HG03520 (cell line): Measurements from ENCODE around the gene TMPRSS9.
"Not testable (repeated sequence)": the region's sequence is repeated elsewhere in the genome, so short reads cannot be mapped to it uniquely, and the experiment has no call there.

Source experiments
- ATAC-seq: cut with Tn5 transposase; IDR thresholded peaks from one replicate; pipeline ENCODE4 v1.9.1; 2021; ENCODE audit warnings: mild to moderate bottlenecking, moderate library complexity; ENCODE audit not compliant: unreplicated experiment

TMPRSS9 gene

DNA sequence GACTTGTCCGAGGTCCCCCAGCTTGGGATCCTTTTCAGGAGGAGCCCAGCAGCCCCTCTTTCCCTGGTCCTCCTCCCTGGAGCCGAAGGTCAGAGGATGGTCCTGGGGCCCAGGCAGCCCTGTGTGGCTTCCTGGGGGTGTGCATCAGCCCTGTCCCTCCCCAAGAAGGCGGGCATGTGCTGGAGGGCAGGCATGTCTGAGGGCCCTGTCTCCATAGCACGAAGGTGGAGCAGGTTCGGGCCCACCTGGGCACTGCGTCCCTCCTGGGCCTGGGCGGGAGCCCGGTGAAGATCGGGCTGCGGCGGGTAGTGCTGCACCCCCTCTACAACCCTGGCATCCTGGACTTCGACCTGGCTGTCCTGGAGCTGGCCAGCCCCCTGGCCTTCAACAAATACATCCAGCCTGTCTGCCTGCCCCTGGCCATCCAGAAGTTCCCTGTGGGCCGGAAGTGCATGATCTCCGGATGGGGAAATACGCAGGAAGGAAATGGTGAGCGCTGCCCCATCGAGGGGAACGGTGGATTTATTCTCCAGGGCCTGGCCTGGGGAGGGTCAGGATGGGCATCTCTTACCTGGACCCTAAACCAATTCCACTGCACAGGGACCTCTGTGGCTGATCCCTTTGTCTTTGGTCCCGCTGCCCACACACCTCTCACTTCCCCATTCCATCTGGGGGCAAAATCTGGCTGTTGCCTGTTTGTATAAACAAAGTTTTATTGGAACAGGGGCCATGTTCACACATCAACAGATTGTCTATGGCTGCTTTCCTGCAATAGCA is 56.4 kb downstream of the TMPRSS9 start:
- ATAC-seq = no peak

GRCh38 chr19:2417436-2417835 is 57.4 kb downstream of the TMPRSS9 start:
- not testable (repeated sequence) for ATAC-seq

DNA sequence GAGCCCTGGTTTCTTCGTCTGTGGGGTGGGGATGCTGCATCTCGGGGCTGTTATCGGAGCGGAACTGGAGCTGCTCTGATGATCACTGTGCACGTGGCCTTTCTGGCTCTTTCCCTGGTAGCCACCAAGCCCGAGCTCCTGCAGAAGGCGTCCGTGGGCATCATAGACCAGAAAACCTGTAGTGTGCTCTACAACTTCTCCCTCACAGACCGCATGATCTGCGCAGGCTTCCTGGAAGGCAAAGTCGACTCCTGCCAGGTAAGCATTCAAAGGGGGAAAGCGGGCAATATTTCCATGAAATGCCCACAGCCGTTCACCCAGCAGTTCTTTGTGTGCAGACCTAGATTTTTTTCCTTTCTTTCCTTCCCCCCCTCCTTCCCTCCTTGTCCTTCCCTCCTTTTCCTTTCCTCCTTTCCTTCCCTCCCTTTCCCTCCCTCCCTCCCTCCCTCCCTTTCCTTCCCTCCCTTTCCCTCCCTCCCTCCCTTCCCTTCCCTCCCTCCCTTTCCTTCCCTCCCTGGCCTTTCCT is 57.9 kb downstream of the TMPRSS9 start:
- no peak for ATAC-seq

DNA sequence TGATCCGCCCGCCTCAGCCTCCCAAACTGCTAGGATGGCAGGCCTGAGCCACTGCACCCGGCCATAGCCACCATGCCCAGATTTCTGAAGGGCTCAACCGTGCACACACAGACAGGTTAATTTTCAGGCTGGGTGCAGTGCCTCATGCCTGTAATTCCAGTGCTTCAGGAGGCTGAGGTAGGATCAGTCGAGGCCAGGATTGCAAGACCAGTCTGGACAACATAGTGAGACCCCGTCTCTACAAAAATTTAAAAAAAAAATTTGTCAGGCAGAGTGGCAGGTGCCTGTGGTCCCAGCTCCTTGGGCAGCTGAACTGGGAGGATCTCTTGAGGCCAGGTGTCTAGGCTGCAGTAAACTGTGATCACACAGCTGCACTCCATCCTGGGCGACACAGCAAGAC is 59.7 kb downstream of the TMPRSS9 start:
- no peak for ATAC-seq

DNA sequence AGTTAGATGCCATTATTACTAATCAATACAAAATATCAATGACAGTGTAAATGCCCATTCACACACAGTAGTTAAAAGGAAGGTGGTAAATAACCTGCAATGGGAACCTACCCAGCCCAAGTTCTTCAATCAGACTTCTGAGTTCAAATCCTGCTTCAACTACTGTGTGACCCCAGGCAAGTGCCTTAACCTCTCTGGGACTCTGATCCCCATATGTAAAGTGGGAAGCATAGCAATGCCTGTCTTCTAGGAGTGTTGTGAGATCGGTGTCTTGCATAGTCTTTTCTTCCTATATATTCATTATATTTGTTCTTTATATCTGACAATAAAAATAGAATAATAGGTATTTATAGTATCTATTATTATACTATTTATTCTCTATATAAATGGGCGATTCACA is 60.4 kb downstream of the TMPRSS9 start:
- no peak for ATAC-seq

DNA sequence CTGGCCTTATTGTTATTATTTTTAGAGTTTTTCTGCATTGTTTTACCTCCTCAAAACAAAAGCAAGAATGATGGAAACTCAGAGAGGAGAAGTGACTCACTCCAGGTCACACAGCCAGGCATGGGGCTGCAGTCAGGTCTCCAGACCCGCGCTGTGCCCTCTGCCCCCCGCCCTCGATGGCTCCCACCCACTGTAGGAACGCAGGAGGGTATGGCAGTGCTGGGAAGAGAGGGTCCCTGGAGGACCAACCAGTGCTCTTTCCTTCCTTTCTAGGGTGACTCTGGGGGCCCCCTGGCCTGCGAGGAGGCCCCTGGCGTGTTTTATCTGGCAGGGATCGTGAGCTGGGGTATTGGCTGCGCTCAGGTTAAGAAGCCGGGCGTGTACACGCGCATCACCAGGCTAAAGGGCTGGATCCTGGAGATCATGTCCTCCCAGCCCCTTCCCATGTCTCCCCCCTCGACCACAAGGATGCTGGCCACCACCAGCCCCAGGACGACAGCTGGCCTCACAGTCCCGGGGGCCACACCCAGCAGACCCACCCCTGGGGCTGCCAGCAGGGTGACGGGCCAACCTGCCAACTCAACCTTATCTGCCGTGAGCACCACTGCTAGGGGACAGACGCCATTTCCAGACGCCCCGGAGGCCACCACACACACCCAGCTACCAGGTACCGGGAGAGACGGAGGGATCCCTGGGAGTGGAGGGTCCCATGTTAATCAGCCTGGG is 61.7 kb downstream of the TMPRSS9 start:
- no peak for ATAC-seq

- no peak for ATAC-seq
These were observed 63.2 kb downstream of the TMPRSS9 start for GRCh38 chr19:2423071-2423914.

DNA sequence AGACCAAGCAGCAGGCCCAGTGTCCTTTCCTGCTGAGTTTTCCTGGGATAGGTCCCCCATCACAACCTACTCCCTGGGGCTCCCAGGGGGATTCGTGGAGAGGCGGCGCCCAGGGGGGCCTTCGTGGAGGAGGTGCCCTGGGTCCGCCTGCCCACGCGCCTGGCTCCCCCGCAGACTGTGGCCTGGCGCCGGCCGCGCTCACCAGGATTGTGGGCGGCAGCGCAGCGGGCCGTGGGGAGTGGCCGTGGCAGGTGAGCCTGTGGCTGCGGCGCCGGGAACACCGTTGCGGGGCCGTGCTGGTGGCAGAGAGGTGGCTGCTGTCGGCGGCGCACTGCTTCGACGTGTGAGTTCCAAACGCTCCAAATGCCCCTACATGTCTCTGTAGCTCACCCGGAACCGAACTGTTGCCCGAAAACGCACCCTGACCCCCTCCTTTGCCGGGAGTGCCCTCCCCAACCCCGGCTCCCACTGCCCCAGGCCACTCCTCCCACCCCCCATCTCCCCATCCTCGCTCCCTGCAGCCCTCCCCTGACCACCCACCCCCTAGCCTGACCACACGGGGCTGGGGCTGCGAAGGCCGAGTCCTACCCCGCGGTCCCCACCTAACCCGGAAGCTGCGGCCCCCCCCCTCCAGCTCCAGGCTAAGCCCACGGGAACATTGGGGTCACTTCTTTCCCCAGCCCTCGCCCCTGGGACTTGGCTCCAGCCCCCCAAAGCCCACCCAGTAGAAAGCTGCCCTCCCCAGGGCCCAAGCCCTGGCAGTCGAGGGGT is 64.0 kb downstream of the TMPRSS9 start:
- no peak for ATAC-seq

- no peak for ATAC-seq
These were observed 64.9 kb downstream of the TMPRSS9 start for GRCh38 chr19:2424686-2425621.

DNA sequence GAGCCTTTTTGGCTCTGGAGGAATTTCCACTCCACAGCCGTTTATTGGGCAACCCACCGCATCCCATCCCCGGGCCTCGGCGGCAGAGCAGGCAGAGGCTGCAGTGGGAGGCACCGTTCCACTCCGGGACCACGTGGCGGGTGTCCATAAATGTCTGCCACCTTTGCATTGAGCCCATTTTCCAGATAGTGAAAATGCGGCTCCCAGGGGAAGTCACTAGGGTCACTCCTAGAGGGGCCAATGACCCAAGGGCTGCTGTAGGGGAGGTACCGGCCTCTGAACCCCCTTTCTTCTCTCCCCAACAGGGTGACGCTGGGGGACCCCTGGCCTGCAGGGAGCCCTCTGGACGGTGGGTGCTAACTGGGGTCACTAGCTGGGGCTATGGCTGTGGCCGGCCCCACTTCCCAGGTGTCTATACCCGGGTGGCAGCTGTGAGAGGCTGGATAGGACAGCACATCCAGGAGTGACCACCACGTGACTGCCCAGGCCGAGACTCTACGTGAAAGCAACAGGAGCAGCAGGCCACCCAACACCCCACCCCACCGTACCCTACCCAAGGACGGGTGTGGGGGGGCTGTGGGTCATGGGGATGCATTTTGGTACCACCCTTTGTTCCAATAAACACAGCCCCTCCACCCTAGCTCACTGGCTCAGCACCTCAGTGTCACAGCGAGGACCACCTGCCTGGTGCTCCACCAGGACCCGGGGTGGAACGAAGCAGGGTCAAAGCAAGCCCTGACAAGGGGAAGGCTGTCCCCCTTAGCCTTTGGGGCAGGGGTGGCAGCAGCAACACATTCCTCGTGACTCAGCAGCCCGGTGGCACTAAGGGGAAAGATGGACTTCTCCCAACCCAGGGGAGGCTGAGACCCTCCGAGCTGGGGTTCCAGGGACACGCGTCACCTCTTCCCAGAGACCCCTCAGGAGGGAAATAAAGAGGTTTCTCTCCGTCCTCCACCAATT is 65.8 kb downstream of the TMPRSS9 start:
- ATAC-seq = no peak

GRCh38 chr19:2426611-2427428 is 66.8 kb downstream of the TMPRSS9 start:
- peak; percentile 8 for ATAC-seq

DNA sequence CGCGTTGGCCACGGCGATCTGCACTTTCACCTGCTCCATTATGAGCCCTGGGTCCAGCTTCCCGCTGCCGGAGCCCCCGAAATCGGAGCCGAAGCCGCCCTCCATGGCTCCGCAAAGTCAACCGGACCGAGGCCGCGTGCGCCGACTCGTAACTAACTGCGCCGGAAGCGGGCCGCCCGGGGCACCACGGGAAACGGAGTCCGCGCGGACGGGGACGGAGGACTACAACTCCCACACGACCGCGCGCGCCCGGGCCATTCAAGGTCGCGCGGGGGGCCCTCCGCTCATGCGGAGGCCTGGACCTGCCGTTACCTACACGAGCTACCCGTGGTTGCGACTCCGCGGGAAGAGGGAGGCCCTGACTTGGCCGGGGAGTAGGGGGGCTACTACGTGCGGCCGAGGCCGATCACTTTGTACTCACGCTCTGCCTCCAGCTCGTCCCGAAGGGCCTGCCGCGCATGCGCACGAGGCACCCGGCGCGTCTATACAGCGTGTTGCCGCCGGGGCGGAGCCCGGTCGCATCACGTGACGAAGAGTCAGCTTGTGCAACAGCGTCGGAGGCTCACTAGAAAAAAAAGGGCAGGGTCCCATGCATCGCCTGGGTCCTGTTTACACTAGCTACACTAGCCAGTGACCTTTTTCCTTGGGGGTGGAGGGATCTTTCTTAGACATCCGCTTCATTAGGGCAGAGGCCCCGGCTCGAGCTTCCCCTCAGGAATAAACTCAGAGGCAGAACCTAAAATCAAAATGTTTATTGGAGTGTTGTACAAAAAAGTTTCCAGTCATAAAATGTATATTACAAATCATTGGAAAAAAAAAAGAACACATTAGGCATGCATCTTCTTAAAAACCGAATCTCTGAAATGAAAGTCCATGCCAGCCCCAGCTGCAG is 67.6 kb downstream of the TMPRSS9 start, which contains the start of gene TIMM13:
TIMM13 (minus strand) TSS at position 158 of the 892 bp plus-strand sequence; CDS start at position 105, 53 bp downstream.
- ATAC-seq = peak; percentile 71

- ATAC-seq = no peak
These were observed 68.2 kb downstream of the TMPRSS9 start for GRCh38 chr19:2428321-2428690.

DNA sequence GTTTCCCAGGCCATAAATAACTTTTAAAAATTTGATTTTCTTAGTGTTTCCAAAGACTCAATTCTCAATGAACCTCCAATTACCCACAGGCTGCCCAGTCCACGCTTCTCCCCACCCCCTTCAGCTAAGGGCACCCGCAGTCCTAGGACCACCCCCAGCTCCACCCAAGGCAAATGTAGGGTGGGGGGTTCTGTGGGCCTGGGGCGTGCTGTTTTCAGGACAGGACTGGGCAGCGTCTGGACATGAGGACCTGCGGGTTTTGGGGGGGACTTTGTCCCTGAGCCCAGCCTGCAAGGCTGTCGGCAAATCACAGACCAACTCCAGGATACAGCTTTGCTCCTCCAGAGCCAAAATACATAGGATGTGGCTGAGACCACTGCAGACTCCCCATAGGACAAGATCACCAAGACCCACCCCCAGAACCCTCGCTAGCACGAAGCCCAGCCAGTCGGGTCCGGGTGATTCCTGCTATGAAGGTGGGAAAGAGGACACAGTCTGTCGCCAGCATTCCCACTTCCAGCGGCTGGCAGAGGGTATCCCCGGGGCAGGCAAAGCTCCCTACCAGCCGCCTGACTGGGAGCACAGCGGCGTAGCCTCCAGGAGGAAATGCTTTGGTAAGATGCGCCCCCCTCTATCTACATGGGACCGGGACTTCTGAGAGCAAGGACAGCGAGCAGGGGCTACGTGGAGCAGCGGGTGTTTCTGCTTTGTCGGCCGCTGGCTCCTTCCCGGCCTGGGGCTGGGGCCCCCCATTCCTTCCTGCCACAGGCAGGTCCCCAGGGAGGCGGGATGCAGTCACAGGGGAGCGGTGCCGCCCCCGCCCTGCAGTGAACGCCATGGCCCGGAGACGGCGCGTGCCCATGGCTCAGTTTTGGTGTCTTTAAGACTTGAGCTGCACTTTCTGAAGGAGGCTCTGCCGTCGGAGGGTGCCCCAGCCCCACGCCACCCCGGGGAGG is 69.0 kb downstream of the TMPRSS9 start:
- no peak for ATAC-seq

- ATAC-seq = no peak
These were observed 70.0 kb downstream of the TMPRSS9 start for GRCh38 chr19:2429917-2430535.
